Progenitor cell of endocrine pancreas (in vitro differentiated cells): ENCODE results near the gene PRKAA2. TPM values are rescaled to one million over a fixed set of nuclear protein-coding genes. Genes with fewer than 3 reads are reported as not detected.

Experiments used
- DNase-seq: peaks from one replicate; pipeline ENCODE4 v3.0.0; 2021; ENCODE audit warnings: low spot score; ENCODE audit not compliant: unreplicated experiment
- H3K27ac Mint-ChIP-seq: 2 replicates; pipeline ENCODE4 v1.8.0; 2021; ENCODE audit warnings: mild to moderate bottlenecking, moderate library complexity, mixed read lengths
- H3K27me3 Mint-ChIP-seq: 2 replicates; pipeline ENCODE4 v1.8.0; 2021; ENCODE audit warnings: mixed read lengths
- H3K36me3 Mint-ChIP-seq: 2 replicates; pipeline ENCODE4 v1.8.0; 2022; ENCODE audit warnings: mixed read lengths; ENCODE audit not compliant: insufficient read depth
- H3K4me1 Mint-ChIP-seq: 2 replicates; pipeline ENCODE4 v1.8.0; 2021; ENCODE audit warnings: low read depth, mixed read lengths
- H3K4me3 Mint-ChIP-seq: 2 replicates; pipeline ENCODE4 v1.8.0; 2021; ENCODE audit warnings: low read depth, mild to moderate bottlenecking, moderate library complexity, mixed read lengths
- H3K9me3 Mint-ChIP-seq: 2 replicates; pipeline ENCODE4 v1.8.0; 2021; ENCODE audit warnings: low read depth, mixed read lengths
- CTCF ChIP-seq: fragments of 200-600 bp; sonication (generic); IDR thresholded peaks from one replicate; pipeline ENCODE4 v1.5.0; 2021; ENCODE audit warnings: antibody characterized with exemption, mild to moderate bottlenecking; ENCODE audit not compliant: unreplicated experiment
- total RNA-seq: library from RNA; stranded (reverse); gene quantifications from 2 replicates; pipeline ENCODE4 v1.2.1, GENCODE V29; 2021

Gene PRKAA2
- total RNA-seq, 1 donor from 2014 or later: 8.6 TPM

GRCh38 chr1:56666112-56666608 is 21.0 kb downstream of the PRKAA2 start:
- Mint-ChIP-seq H3K4me1 (peaks cover 2% of the 10 kb centered on the region), H3K27me3 (no peaks in the 10 kb centered on the region), H3K36me3 (no peaks in the 10 kb centered on the region), H3K9me3 (no peaks in the 10 kb centered on the region), H3K27ac (no peak overlapping the region), H3K4me3 (no peak overlapping the region)
- TF ChIP-seq CTCF: no peak
- DNase-seq: no peak

GRCh38 chr1:56670350-56670749 is 25.2 kb downstream of the PRKAA2 start:
- no peaks in the 10 kb centered on the region for H3K27me3 Mint-ChIP-seq
- H3K4me3 Mint-ChIP-seq: no peak overlapping the region
- no peak for TF ChIP-seq CTCF
- peaks cover 2% of the 10 kb centered on the region for H3K4me1 Mint-ChIP-seq
- H3K36me3 Mint-ChIP-seq: no peaks in the 10 kb centered on the region
- peaks cover 3% of the 10 kb centered on the region for H3K9me3 Mint-ChIP-seq
- no peak overlapping the region for H3K27ac Mint-ChIP-seq
- DNase-seq: no peak

- no peak for TF ChIP-seq CTCF
Observed at GRCh38 chr1:56671085-56671484, 26.0 kb downstream of the PRKAA2 start.

GRCh38 chr1:56671542-56671941 is 26.4 kb downstream of the PRKAA2 start:
- Mint-ChIP-seq H3K4me3 (no peak overlapping the region), H3K4me1 (peaks cover 2% of the 10 kb centered on the region)

More at GRCh38 chr1:56671085-56671484, 26.0 kb downstream of the PRKAA2 start:
- peaks cover 3% of the 10 kb centered on the region for H3K9me3 Mint-ChIP-seq
- peaks cover 2% of the 10 kb centered on the region for H3K4me1 Mint-ChIP-seq
- no peak overlapping the region for H3K27ac Mint-ChIP-seq
- H3K36me3 Mint-ChIP-seq: peaks cover under 1% of the 10 kb centered on the region
- H3K4me3 Mint-ChIP-seq: no peak overlapping the region
- no peaks in the 10 kb centered on the region for H3K27me3 Mint-ChIP-seq
- no peak for DNase-seq

GRCh38 chr1:56672579-56672978 is 27.5 kb downstream of the PRKAA2 start:
- Mint-ChIP-seq H3K4me1 (peaks cover 2% of the 10 kb centered on the region), H3K27ac (no peak overlapping the region), H3K9me3 (peaks cover 3% of the 10 kb centered on the region), H3K36me3 (peaks cover 2% of the 10 kb centered on the region), H3K4me3 (no peak overlapping the region), H3K27me3 (no peaks in the 10 kb centered on the region)
- TF ChIP-seq CTCF: no peak
- DNase-seq: no peak

More at GRCh38 chr1:56671542-56671941, 26.4 kb downstream of the PRKAA2 start:
- Mint-ChIP-seq H3K9me3 (peaks cover 3% of the 10 kb centered on the region), H3K36me3 (peaks cover 2% of the 10 kb centered on the region), H3K27ac (no peak overlapping the region), H3K27me3 (no peaks in the 10 kb centered on the region)
- no peak for TF ChIP-seq CTCF
- DNase-seq: no peak
